ENCODE data around the gene DHRS9.
"Not testable (repeated sequence)": the region's sequence is repeated elsewhere in the genome, so short reads cannot be mapped to it uniquely, and the experiment has no call there.

Gene DHRS9

DNA sequence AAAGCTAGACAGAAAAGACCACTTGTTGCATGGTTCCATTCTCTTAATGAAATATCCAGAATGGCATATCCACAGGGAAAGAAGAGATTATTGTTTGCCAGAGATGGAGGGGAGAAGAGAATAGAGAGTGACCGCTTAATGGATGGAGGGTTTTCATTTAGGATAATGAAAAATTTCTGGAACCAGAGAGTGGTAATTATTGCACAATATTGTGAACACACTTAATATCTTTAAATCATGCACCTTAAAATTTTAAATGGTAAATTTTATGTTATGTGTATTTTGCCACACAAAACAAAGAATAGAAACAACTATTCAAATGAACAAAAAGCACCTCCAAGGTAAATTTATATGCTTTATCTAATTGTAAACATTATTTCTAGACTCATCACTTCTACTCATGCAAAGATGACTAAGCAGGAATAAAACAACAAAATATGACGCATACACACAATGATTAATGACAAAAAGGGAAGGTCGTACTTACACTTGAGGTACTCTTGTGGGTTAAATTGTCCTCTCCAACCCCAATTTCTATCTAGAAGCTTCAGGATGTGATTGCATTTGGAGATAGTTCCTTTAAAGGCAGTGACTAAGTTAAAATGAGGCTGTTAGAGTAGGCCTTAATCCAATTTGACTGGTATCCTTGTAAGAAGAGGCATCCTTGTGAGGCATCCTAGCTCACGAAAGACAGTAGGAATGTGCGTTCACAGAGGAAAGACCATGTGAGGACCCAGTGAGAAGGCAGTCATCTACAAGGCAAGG is 18.7 kb upstream of the DHRS9 start:
- TF ChIP-seq, protein P1, sequence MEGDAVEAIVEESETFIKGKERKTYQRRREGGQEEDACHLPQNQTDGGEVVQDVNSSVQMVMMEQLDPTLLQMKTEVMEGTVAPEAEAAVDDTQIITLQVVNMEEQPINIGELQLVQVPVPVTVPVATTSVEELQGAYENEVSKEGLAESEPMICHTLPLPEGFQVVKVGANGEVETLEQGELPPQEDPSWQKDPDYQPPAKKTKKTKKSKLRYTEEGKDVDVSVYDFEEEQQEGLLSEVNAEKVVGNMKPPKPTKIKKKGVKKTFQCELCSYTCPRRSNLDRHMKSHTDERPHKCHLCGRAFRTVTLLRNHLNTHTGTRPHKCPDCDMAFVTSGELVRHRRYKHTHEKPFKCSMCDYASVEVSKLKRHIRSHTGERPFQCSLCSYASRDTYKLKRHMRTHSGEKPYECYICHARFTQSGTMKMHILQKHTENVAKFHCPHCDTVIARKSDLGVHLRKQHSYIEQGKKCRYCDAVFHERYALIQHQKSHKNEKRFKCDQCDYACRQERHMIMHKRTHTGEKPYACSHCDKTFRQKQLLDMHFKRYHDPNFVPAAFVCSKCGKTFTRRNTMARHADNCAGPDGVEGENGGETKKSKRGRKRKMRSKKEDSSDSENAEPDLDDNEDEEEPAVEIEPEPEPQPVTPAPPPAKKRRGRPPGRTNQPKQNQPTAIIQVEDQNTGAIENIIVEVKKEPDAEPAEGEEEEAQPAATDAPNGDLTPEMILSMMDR (IDR thresholded peaks at IDR 0.05), result no peak
- Mint-ChIP-seq H3K4me3 (no peak overlapping the region), H3K36me3 (ENCODE audit: low read depth) (peaks cover 10% of the 10 kb centered on the region), H3K4me1 (no peaks in the 10 kb centered on the region), H3K27ac (no peak overlapping the region), H3K9me3 (peaks cover 26% of the 10 kb centered on the region), H3K27me3 (ENCODE audit: low read depth, poor library complexity) (no peaks in the 10 kb centered on the region)
- DNase-seq, result no peak

DNA sequence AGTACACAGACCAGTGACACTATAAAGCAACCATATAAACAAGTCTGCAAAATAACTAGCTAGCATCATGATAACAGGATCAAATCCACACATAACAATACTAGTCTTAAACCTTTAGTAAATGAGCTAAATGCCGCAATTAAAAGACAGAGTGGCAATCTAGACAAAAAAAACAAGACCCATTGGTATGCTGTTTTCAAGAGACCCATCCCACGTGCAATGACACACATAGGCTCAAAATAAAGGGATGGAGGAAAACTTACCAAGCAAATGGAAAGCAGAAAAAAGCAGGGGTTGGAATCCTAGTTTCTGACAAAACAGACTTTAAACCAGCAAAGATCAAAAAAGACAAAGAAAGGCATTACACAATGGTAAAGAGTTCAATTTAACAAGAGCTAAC is 14.8 kb upstream of the DHRS9 start:
- not testable (repeated sequence) for H3K4me1 Mint-ChIP-seq; H3K4me3 Mint-ChIP-seq; H3K27ac Mint-ChIP-seq; DNase-seq; H3K27me3 Mint-ChIP-seq (ENCODE audit: low read depth, poor library complexity)
- H3K36me3 Mint-ChIP-seq (ENCODE audit: low read depth), result peaks cover 10% of the 10 kb centered on the region
- peaks cover 54% of the 10 kb centered on the region for H3K9me3 Mint-ChIP-seq

DNA sequence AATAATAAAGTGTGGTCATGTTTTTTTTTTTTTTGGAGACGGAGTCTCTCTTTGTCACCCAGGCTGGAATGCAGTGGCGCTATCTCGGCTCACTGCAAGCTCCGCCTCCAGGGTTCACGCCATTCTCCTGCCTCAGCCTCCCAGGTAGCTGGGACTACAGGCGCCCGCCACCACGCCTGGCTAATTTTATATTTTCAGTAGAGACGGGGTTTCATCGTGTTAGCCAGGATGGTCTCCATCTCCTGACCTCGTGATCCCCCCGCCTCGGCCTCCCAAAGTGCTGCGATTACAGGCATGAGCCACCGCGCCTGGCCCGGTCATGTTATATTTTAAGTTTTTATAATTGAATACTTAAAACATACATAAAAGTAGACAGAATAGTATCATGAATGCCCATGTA is 5.2 kb upstream of the DHRS9 start:
- not testable (repeated sequence) for H3K9me3 Mint-ChIP-seq; DNase-seq; H3K27ac Mint-ChIP-seq; H3K36me3 Mint-ChIP-seq (ENCODE audit: low read depth); H3K4me3 Mint-ChIP-seq; H3K27me3 Mint-ChIP-seq (ENCODE audit: low read depth, poor library complexity)
- H3K4me1 Mint-ChIP-seq, result peaks cover 15% of the 10 kb centered on the region

DNA sequence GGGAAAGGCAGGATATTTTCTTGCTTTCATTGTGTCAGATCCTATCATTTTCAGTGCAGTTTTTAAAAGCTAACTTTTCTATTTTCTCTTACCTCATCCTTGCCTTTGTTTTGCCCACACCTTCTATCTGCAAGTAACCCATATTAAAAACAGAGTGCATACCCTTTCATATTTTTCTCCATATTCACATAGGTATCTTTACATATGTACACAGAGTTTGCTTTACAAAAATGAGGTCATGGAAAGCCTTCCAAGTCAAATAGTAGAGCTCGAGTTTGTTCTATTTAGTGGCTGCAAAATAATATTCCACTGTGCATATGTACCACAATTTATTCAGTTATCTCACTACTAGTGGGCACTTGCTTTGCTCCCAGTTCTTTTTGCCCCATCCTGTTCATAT is 3.9 kb upstream of the DHRS9 start:
- Mint-ChIP-seq H3K36me3 (ENCODE audit: low read depth) (no peaks in the 10 kb centered on the region), H3K27me3 (ENCODE audit: low read depth, poor library complexity) (peaks cover 3% of the 10 kb centered on the region), H3K4me3 (no peak overlapping the region), H3K4me1 (peaks cover 15% of the 10 kb centered on the region), H3K9me3 (no peaks in the 10 kb centered on the region), H3K27ac (no peak overlapping the region)
- TF ChIP-seq, protein P1 (IDR thresholded peaks at IDR 0.05), result no peak
- no peak for DNase-seq

DNA sequence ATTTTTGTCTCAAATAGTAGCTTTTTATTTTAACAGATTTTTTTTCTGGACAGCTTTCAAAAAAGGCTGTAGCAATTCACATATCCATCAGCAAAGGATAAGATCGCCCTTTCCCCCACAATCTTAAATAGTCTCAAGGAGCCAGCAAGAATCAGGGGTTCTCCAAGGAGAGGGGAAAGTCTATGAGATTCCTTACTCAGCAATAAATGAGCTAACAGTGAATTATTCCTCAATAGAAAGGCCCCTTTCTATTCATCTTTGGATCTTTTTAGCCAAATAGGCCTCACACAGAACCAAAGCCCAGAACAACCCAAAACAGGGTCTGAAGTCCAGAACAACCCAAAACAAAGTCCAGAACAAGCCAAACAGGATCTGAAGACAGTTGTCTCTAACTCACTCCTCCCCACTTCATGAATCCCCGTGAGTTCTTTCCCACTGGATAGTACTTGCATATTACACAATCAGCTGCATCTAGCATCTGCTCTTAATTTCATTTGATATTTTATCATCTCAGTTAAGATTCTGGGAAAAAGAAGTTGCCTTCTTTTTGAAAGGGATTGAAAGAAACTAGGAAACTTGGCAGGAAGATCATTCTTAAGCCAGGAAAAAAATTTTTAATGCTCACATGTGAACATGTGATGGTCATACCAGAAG is 3.4 kb upstream of the DHRS9 start:
- Mint-ChIP-seq H3K36me3 (ENCODE audit: low read depth) (no peaks in the 10 kb centered on the region), H3K27me3 (ENCODE audit: low read depth, poor library complexity) (peaks cover 3% of the 10 kb centered on the region), H3K4me1 (peaks cover 15% of the 10 kb centered on the region), H3K27ac (no peak overlapping the region), H3K4me3 (no peak overlapping the region), H3K9me3 (no peaks in the 10 kb centered on the region)
- TF ChIP-seq, protein P1 (IDR thresholded peaks at IDR 0.05), result no peak
- DNase-seq, result no peak

DNA sequence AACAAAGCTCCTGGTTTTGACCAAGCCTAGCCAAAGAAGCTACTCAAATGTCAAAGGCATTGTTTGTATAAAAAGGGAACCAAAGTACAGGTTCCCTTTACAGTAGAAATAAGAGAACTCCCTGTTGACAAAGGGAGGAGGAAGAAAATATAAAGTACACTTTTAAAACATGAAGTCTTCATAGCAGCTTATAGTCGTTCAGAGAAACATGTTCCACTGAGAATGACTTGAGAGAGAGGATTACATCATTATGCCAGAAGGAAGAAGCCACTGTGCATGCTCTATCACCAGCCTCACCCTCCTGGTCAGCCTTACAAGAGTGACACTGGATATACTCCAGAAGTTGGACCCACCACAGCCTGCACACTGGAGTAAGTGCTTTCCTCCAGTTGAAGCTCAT is 2.5 kb upstream of the DHRS9 start:
- Mint-ChIP-seq H3K27ac (no peak overlapping the region), H3K4me1 (peaks cover 19% of the 10 kb centered on the region), H3K36me3 (ENCODE audit: low read depth) (no peaks in the 10 kb centered on the region), H3K9me3 (no peaks in the 10 kb centered on the region), H3K4me3 (no peak overlapping the region), H3K27me3 (ENCODE audit: low read depth, poor library complexity) (peaks cover 3% of the 10 kb centered on the region)
- DNase-seq, result no peak
- TF ChIP-seq, protein P1 (IDR thresholded peaks at IDR 0.05), result no peak

DNA sequence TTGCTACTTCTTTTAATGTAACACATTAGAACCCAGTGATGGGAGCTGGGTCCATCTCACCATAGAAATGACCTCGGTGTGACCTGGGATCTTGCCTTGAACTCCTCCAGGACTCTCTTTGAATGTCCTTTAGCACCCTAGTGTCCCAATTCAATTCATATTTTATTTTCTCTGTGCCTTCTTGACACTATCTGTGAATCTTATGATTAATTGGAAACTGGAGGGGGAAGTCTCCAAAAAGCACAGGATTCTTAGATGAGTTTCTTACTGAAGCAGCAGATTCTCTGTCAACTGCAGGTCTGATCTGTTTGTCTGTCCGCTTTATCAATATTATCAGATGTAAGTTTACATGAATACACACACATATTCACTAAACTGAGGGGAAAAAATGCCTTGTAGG is 470 bp downstream of the DHRS9 start:
- H3K27me3 Mint-ChIP-seq (ENCODE audit: low read depth, poor library complexity), result peaks cover 7% of the 10 kb centered on the region
- H3K36me3 Mint-ChIP-seq (ENCODE audit: low read depth), result no peaks in the 10 kb centered on the region
- no peak for DNase-seq
- H3K27ac Mint-ChIP-seq, result no peak overlapping the region
- H3K9me3 Mint-ChIP-seq, result no peaks in the 10 kb centered on the region
- peaks cover 20% of the 10 kb centered on the region for H3K4me1 Mint-ChIP-seq
- no peak overlapping the region for H3K4me3 Mint-ChIP-seq
- TF ChIP-seq, protein P1 (IDR thresholded peaks at IDR 0.05), result no peak

All from nephron progenitor cell (in vitro differentiated cells).